ENCODE results near the gene MAGEF1. TPM values are rescaled to one million over a fixed set of nuclear protein-coding genes. Genes with fewer than 3 reads are reported as not detected.

MAGEF1 gene
- total and polyA plus RNA-seq, 9 of the 15 experiments (the other 6 are each of a cell fraction or from before 2014, with no cell fraction given): 1.5 to 39.1 (median 19.8) TPM

- Histone ChIP-seq H3K4me3 (no peak overlapping the region), H4K20me1 (replicated peaks; ENCODE audit: control insufficient read depth, insufficient read depth, low read length) (no peaks in the 10 kb centered on the region), H3K4me2 (ENCODE audit: insufficient read depth, low read length) (no peak overlapping the region), H3K9me1 (ENCODE audit: control insufficient read depth, insufficient read depth, low read length) (no peaks in the 10 kb centered on the region), H3K27ac (ENCODE audit: extremely low read depth, low read depth, low read length) (no peak overlapping the region), H3K4me1 (replicated peaks in 1 of 2; ENCODE audit: control insufficient read depth in 2 of 2, insufficient read depth in 2 of 2, low read length in 2 of 2) (peaks cover 0 to 30% of the 10 kb centered on the region in 2 experiments; a peak in 4 of 5 replicates), H2AFZ (ENCODE audit: low read depth, low read length) (no peak overlapping the region), H3K36me3 (ENCODE audit: control insufficient read depth, insufficient read depth, low read length) (no peaks in the 10 kb centered on the region), H3K9ac (ENCODE audit: insufficient read depth in 1 of 2, low read depth in 2 of 2, low read length in 2 of 2) (no peak overlapping the region), H3K9me3 (replicated peaks; ENCODE audit: control insufficient read depth, insufficient read depth, low read depth, low read length) (no peaks in the 10 kb centered on the region), H3K79me2 (ENCODE audit: control insufficient read depth, insufficient read depth, low read length) (no peaks in the 10 kb centered on the region), H3K27me3 (ENCODE audit: control insufficient read depth in 2 of 2, insufficient read depth in 2 of 2, low read length in 2 of 2) (peaks cover 0 to 3% of the 10 kb centered on the region in 2 experiments; a peak in 2 of 5 replicates)
- ChIA-PET POLR2A (no interaction called here), CTCF (ENCODE audit: low intra/inter-chr PET ratio) (no interaction called here)
- ATAC-seq (no peak), DNase-seq (ENCODE audit: extremely low read depth in 1 of 4, low spot score in 3 of 4) (no peak), FAIRE-seq (no peak)
- TF ChIP-seq ZNF512 (tag; IDR thresholded peaks at IDR 0.05) (peak; percentile 100), MTA1 (IDR thresholded peaks at IDR 0.05; ENCODE audit: borderline replicate concordance) (0 out of 2 replicates have a peak, but pooled peaks have one; percentile 23), MXI1 (IDR thresholded peaks at IDR 0.05; ENCODE audit: low read depth, low read length) (no peak)
- 0% methylated on average over 2 of the region's 2 CpGs for WGBS (ENCODE audit: insufficient coverage, low coverage, missing lambda C conversion rate)
- in situ Hi-C loops (cut with MboI) (no loop called here), intact Hi-C loops (cut with micrococcal nuclease) (no loop called here)
- no TSS peak for BruUV-seq (replicated peaks)
These were observed 37.4 kb upstream of the MAGEF1 start for GRCh38 chr3:184749168-184749744.
